ENCODE results near the gene PTPRN2. TPM values are rescaled to one million over a fixed set of nuclear protein-coding genes. Genes with fewer than 3 reads are reported as not detected.
"Not testable (repeated sequence)": the region's sequence is repeated elsewhere in the genome, so short reads cannot be mapped to it uniquely, and the experiment has no call there.

Gene PTPRN2
- total and polyA plus RNA-seq, 2 donors = 1.7 to 1.9 TPM

- no peaks in the 10 kb centered on the region for H3K9me3 ChIP-seq (ENCODE audit: control insufficient read depth in 2 of 2, insufficient read depth in 1 of 2, low read length in 1 of 2)
- no peaks in the 10 kb centered on the region for H3K36me3 ChIP-seq (ENCODE audit: control insufficient read depth in 2 of 2, insufficient read depth in 2 of 2, low read length in 1 of 2)
- peak in 1 of 9 donors; percentile 21 for DNase-seq (ENCODE audit: low read depth in 6 of 9, low spot score in 9 of 9)
- H3K4me1 ChIP-seq (ENCODE audit: control insufficient read depth in 2 of 2, insufficient read depth in 2 of 2, low read length in 2 of 2) = no peaks in the 10 kb centered on the region
- H3K27me3 ChIP-seq (ENCODE audit: control insufficient read depth in 2 of 2, insufficient read depth in 1 of 2, low read length in 1 of 2) = peaks cover 11 to 59% of the 10 kb centered on the region in 2 donors
- no peak overlapping the region for H3K4me3 ChIP-seq (ENCODE audit: low read length in 2 of 2)
- no peak overlapping the region for H3K27ac ChIP-seq (ENCODE audit: low read depth in 1 of 2, low read length in 1 of 2)
- 72% methylated on average over 14 of the region's 14 CpGs for WGBS
These were observed 888.1 kb downstream of the PTPRN2 start for GRCh38 chr7:157699357-157700013.

- not testable (repeated sequence) for H3K36me3 ChIP-seq (ENCODE audit: control insufficient read depth in 2 of 2, insufficient read depth in 2 of 2, low read length in 1 of 2); H3K27ac ChIP-seq (ENCODE audit: low read depth in 1 of 2, low read length in 1 of 2); H3K9me3 ChIP-seq (ENCODE audit: control insufficient read depth in 2 of 2, insufficient read depth in 1 of 2, low read length in 1 of 2); DNase-seq (ENCODE audit: low read depth in 6 of 9, low spot score in 9 of 9); H3K4me3 ChIP-seq (ENCODE audit: low read length in 2 of 2)
- peaks cover 7 to 15% of the 10 kb centered on the region in 2 donors for H3K4me1 ChIP-seq (ENCODE audit: control insufficient read depth in 2 of 2, insufficient read depth in 2 of 2, low read length in 2 of 2)
- WGBS = 76% methylated on average over 3 of the region's 3 CpGs
- peaks cover 26 to 60% of the 10 kb centered on the region in 2 donors for H3K27me3 ChIP-seq (ENCODE audit: control insufficient read depth in 2 of 2, insufficient read depth in 1 of 2, low read length in 1 of 2)
These were observed 890.3 kb downstream of the PTPRN2 start for GRCh38 chr7:157697287-157697686.

DNA sequence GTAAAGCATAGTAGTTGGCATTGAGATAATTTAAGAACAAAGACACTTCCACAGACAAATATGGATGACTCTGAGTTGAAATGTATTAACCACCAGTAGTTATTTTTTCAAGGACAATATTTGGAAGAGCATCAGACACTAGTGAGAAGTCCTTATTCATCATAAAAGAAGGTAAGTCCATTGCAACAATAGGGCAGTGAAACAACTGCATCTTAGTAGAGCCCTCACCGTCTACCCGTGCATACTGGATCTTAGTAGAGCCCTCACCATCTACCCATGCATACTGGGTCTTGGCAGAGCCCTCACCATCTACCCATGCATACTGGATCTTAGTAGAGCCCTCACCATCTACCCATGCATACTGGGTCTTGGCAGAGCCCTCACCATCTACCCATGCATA is 892.0 kb downstream of the PTPRN2 start:
- H3K36me3 ChIP-seq (ENCODE audit: control insufficient read depth in 2 of 2, insufficient read depth in 2 of 2, low read length in 1 of 2); H3K27ac ChIP-seq (ENCODE audit: low read depth in 1 of 2, low read length in 1 of 2); H3K4me3 ChIP-seq (ENCODE audit: low read length in 2 of 2); H3K9me3 ChIP-seq (ENCODE audit: control insufficient read depth in 2 of 2, insufficient read depth in 1 of 2, low read length in 1 of 2); DNase-seq (ENCODE audit: low read depth in 6 of 9, low spot score in 9 of 9): not testable (repeated sequence)
- Histone ChIP-seq H3K27me3 (ENCODE audit: control insufficient read depth in 2 of 2, insufficient read depth in 1 of 2, low read length in 1 of 2) (peaks cover 40 to 63% of the 10 kb centered on the region in 2 donors), H3K4me1 (ENCODE audit: control insufficient read depth in 2 of 2, insufficient read depth in 2 of 2, low read length in 2 of 2) (peaks cover 15 to 29% of the 10 kb centered on the region in 2 donors)
- 97% methylated on average over 2 of the region's 2 CpGs for WGBS

DNA sequence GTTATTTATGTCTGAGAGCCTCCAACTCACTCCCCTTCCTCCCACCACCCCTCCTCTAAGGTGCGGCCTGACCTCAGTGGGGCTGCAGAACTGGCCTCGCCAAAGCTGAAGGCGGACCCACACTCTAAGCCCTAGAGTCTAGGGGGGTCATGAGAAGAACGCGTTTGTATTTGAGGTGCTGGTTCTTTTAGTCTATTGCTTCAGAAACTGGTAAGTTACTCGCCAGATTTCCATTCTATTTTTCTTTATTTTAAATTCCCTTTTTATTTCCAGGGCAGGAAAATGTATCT is 893.3 kb downstream of the PTPRN2 start:
- WGBS = 14% methylated on average over 6 of the region's 6 CpGs
- DNase-seq (ENCODE audit: low read depth in 6 of 9, low spot score in 9 of 9) = no peak
- peaks cover 52 to 66% of the 10 kb centered on the region in 2 donors for H3K27me3 ChIP-seq (ENCODE audit: control insufficient read depth in 2 of 2, insufficient read depth in 1 of 2, low read length in 1 of 2)

GRCh38 chr7:157693521-157694375 is 893.9 kb downstream of the PTPRN2 start:
- H3K27ac ChIP-seq (ENCODE audit: low read depth in 1 of 2, low read length in 1 of 2) = no peak overlapping the region
- H3K36me3 ChIP-seq (ENCODE audit: control insufficient read depth in 2 of 2, insufficient read depth in 2 of 2, low read length in 1 of 2) = no peaks in the 10 kb centered on the region
- peak in 1 of 9 donors; percentile 62 for DNase-seq (ENCODE audit: low read depth in 6 of 9, low spot score in 9 of 9)
- H3K4me3 ChIP-seq (ENCODE audit: low read length in 2 of 2) = no peak overlapping the region
- WGBS = 4% methylated on average over 64 of the region's 64 CpGs
- H3K4me1 ChIP-seq (ENCODE audit: control insufficient read depth in 2 of 2, insufficient read depth in 2 of 2, low read length in 2 of 2) = peaks cover 21 to 43% of the 10 kb centered on the region in 2 donors
- H3K27me3 ChIP-seq (ENCODE audit: control insufficient read depth in 2 of 2, insufficient read depth in 1 of 2, low read length in 1 of 2) = peaks cover 58 to 69% of the 10 kb centered on the region in 2 donors
- H3K9me3 ChIP-seq (ENCODE audit: control insufficient read depth in 2 of 2, insufficient read depth in 1 of 2, low read length in 1 of 2) = peaks cover 0 to 6% of the 10 kb centered on the region in 2 donors

More for the DNA sequence above, 893.3 kb downstream of the PTPRN2 start:
- Histone ChIP-seq H3K4me3 (ENCODE audit: low read length in 2 of 2) (no peak overlapping the region), H3K27ac (ENCODE audit: low read depth in 1 of 2, low read length in 1 of 2) (no peak overlapping the region), H3K9me3 (ENCODE audit: control insufficient read depth in 2 of 2, insufficient read depth in 1 of 2, low read length in 1 of 2) (peaks cover 0 to 6% of the 10 kb centered on the region in 2 donors), H3K4me1 (ENCODE audit: control insufficient read depth in 2 of 2, insufficient read depth in 2 of 2, low read length in 2 of 2) (peaks cover 21 to 39% of the 10 kb centered on the region in 2 donors), H3K36me3 (ENCODE audit: control insufficient read depth in 2 of 2, insufficient read depth in 2 of 2, low read length in 1 of 2) (no peaks in the 10 kb centered on the region)

- whole genome bisulfite sequencing = 3% methylated on average over 47 of the region's 47 CpGs
- Histone ChIP-seq H3K36me3 (ENCODE audit: control insufficient read depth in 2 of 2, insufficient read depth in 2 of 2, low read length in 1 of 2) (no peaks in the 10 kb centered on the region), H3K27me3 (ENCODE audit: control insufficient read depth in 2 of 2, insufficient read depth in 1 of 2, low read length in 1 of 2) (peaks cover 63 to 74% of the 10 kb centered on the region in 2 donors), H3K27ac (ENCODE audit: low read depth in 1 of 2, low read length in 1 of 2) (no peak overlapping the region), H3K9me3 (ENCODE audit: control insufficient read depth in 2 of 2, insufficient read depth in 1 of 2, low read length in 1 of 2) (peaks cover 0 to 6% of the 10 kb centered on the region in 2 donors), H3K4me3 (ENCODE audit: low read length in 2 of 2) (peak overlapping the region in 1 of 2 donors; percentile 9), H3K4me1 (ENCODE audit: control insufficient read depth in 2 of 2, insufficient read depth in 2 of 2, low read length in 2 of 2) (peaks cover 21 to 47% of the 10 kb centered on the region in 2 donors)
- DNase-seq (ENCODE audit: low read depth in 6 of 9, low spot score in 9 of 9) = peak in 1 of 9 donors; percentile 38
These were observed 894.5 kb downstream of the PTPRN2 start for GRCh38 chr7:157693071-157693520.

DNA sequence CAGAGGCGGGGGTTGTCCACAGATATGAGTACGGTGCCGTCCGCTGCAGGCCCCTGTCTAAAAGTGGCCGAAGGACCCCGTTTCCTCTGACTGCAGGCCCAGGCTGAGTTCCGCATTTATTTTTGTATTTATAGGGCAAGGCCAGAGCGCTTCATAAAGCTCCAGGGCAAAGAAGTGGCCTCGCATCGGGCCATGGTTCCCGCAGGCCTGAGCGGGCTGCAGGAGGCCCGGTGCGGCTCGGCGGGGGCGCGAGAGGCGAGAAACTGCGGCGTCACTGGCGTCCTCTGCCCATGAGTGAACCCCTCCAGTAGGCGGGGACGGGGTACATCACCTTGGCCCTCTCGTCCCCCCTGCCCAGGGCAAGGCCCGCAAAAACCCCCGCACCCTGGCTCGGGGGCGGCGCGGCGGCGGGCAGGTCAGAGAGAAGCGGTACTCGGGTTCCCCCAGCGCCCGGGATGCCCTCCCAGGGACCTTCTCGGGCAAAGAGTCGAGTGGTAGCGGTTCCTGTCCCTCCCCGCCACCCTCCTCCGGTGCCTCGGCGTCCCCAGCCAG is 895.1 kb downstream of the PTPRN2 start:
- H3K27me3 ChIP-seq (ENCODE audit: control insufficient read depth in 2 of 2, insufficient read depth in 1 of 2, low read length in 1 of 2) = peaks cover 66 to 79% of the 10 kb centered on the region in 2 donors
- 4% methylated on average over 44 of the region's 44 CpGs for WGBS
- H3K36me3 ChIP-seq (ENCODE audit: control insufficient read depth in 2 of 2, insufficient read depth in 2 of 2, low read length in 1 of 2) = no peaks in the 10 kb centered on the region
- H3K27ac ChIP-seq (ENCODE audit: low read depth in 1 of 2, low read length in 1 of 2) = no peak overlapping the region
- H3K4me3 ChIP-seq (ENCODE audit: low read length in 2 of 2) = peak overlapping the region in 1 of 2 donors; percentile 47
- peaks cover 0 to 6% of the 10 kb centered on the region in 2 donors for H3K9me3 ChIP-seq (ENCODE audit: control insufficient read depth in 2 of 2, insufficient read depth in 1 of 2, low read length in 1 of 2)
- H3K4me1 ChIP-seq (ENCODE audit: control insufficient read depth in 2 of 2, insufficient read depth in 2 of 2, low read length in 2 of 2) = peaks cover 21 to 47% of the 10 kb centered on the region in 2 donors
- peak in 1 of 9 donors; percentile 23 for DNase-seq (ENCODE audit: low read depth in 6 of 9, low spot score in 9 of 9)

DNA sequence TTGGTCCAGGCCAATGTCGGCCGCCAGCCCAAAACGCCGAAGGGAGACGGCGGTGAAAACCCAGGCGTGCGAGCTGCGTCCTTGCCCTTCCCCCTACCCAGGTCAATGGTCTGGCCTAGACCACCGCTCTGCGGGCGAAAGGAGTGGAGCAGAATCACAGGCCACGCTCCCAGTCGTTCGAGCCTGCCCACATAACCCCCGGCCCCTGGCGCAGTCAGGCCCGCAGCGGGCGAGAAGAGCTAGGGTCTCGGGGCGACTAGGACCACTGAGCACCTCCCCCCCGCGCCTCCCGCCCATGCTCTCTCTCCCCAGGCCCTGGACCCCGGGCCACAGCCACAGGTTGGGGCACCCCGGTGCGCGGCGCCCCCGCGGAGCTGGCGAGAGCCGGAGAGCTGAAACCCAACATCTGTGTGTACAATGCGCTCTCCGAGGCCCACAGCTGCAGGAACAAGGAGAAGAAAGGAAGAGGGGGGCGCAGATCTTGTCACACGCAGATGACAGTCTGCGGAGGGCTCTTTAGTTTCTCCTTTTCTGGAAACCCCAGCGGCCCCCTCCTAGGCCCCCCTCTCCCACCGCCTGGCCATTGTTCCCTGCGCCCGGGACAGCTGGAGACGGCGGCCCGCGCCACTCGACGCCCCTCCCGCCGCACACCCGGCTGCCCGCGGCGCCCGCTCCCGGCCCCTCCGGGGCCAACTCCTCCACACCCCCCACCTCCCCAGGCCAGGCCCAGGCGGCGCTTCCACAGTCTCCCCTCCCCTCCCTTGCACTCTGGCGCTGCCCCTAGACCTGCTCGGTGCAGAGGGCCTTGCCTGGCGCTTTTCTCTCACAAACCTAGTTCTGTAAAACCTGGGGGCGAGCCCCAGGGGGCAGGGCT is 895.8 kb downstream of the PTPRN2 start:
- Histone ChIP-seq H3K4me1 (ENCODE audit: control insufficient read depth in 2 of 2, insufficient read depth in 2 of 2, low read length in 2 of 2) (peaks cover 21 to 47% of the 10 kb centered on the region in 2 donors), H3K36me3 (ENCODE audit: control insufficient read depth in 2 of 2, insufficient read depth in 2 of 2, low read length in 1 of 2) (no peaks in the 10 kb centered on the region), H3K9me3 (ENCODE audit: control insufficient read depth in 2 of 2, insufficient read depth in 1 of 2, low read length in 1 of 2) (peaks cover 0 to 6% of the 10 kb centered on the region in 2 donors), H3K27me3 (ENCODE audit: control insufficient read depth in 2 of 2, insufficient read depth in 1 of 2, low read length in 1 of 2) (peaks cover 71 to 87% of the 10 kb centered on the region in 2 donors), H3K4me3 (ENCODE audit: low read length in 2 of 2) (peak overlapping the region; percentile 30 to 47), H3K27ac (ENCODE audit: low read depth in 1 of 2, low read length in 1 of 2) (no peak overlapping the region)
- WGBS = 2% methylated on average over 64 of the region's 64 CpGs
- DNase-seq (ENCODE audit: low read depth in 6 of 9, low spot score in 9 of 9) = peak in 3 of 9 donors; percentile 55 to 86 (median 68)

Measured in thymus (tissue), 11 donors.